IPS-11a (cell line): ENCODE data around the gene GRAP.
"Not testable (repeated sequence)": the region's sequence is repeated elsewhere in the genome, so short reads cannot be mapped to it uniquely, and the experiment has no call there.

ENCODE experiments used
- H3K4me3 ChIP-seq: one replicate; pipeline ENCODE4 v1.5.1; 2013; ENCODE audit warnings: low read depth, low read length, control low read depth

GRAP gene

DNA sequence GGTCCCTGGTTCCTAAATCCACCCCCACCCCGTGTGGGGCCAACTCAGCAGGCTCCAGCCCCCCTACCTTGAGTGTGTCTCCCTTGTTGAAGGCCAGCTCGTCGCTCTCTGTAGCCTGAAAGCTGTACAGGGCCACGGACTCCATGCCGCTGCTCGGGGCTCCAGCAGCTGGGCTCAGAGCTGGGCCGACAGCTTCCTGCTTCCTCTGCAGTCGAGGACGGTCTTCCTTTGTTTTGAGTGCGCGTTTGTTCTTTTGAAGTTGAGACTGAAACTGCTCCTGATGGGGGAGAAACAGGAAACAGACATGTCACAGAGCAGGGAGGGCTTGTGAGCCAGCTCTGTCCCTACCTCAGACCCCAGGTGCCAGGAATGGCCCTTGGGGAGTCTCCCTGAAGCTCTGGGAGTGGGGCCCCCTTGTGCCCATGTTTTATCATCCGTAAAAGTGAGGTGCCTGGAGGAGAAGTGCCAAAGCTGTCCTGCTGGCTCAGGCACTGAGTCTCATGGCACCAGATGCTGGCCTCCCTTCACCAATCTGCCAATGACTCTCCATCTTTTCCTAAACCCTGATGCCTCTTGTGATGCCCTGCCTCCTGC lies at the start of gene GRAP:
GRAP (minus strand) TSS at position 176 of the 594 bp plus-strand sequence; CDS start at position 145, 31 bp downstream.
- not testable (repeated sequence) for H3K4me3 ChIP-seq

DNA sequence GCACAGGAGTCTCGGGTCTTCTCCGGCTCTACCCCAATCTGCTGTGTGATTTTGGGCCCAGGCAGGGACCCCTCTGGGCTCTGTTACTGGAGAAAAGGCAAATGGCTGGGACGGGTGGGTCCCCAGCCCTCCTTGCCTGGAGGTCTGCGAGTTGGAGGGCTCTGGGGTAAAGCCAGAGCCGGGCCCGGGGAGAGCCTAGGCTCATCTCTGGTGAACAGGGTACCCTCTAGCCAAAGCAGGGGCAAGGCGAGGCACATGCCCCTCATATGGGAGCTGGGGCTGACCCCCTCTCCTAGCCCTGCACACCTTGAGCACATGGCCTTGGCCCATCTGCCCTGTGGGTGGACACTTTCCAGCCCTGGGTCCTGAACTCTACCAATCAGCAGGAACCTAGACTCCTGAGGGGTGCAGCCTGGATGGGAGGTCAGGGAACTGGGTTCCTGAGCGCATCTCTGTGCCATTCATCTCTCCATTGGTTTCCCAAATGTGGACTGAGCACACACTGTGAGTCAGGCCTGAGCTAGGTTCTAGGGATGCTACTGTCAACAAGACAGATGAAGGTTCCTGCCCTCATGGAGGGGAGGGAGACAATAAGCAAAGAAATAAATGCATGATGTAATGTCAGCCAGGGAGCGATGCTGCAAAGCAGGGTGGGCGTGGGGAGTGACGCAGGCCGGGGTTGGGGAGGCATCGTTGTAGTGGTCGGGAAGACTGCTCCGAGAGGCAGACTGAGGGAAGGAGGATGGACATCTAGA lies 47.1 kb upstream of the GRAP start:
- H3K4me3 ChIP-seq: not testable (repeated sequence)

DNA sequence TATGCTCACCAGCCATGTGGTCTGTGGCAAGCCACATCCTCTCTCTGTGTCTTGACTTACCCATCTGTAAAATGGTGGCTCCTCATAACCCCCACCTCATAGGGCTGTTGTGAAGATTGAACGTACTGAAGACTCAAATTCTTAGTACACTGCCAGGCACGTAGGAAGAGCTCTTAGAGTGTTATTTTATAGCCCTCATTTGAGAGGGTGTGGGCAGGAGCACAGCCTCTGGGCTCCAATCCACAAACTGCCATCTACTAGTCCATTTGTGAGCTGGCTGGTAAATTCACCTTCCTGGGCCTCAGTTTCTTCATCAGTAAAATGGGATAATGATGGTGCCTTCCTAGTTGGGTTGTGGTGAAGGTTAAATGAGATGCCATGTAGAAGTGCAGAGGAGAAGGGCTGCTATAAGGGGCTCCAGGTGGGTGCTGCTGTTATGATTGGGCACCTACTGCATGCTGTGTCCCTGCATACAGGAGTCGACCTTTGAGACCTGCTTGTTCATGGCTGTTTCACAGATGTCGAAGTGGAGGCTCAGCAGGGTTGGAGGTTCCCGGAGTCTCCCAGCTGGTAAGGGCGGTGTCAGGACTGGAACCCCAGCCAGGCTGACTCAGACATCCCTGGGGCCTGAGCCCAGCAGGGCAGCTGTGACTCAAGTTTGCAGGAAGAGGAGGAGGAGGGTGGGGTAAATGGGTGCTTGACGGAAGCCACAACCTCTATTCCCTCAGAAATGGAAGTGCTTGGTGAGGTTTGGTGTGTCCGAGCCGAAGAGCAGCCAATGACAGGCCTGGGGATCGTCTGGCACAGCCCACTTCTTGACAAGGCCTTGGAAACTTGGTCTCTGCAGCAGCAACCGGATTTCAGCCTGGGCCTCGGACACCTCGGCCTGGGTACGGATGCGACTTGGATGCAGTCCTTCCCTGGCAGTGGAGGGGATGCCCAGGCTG lies 46.3 kb upstream of the GRAP start:
- not testable (repeated sequence) for H3K4me3 ChIP-seq

DNA sequence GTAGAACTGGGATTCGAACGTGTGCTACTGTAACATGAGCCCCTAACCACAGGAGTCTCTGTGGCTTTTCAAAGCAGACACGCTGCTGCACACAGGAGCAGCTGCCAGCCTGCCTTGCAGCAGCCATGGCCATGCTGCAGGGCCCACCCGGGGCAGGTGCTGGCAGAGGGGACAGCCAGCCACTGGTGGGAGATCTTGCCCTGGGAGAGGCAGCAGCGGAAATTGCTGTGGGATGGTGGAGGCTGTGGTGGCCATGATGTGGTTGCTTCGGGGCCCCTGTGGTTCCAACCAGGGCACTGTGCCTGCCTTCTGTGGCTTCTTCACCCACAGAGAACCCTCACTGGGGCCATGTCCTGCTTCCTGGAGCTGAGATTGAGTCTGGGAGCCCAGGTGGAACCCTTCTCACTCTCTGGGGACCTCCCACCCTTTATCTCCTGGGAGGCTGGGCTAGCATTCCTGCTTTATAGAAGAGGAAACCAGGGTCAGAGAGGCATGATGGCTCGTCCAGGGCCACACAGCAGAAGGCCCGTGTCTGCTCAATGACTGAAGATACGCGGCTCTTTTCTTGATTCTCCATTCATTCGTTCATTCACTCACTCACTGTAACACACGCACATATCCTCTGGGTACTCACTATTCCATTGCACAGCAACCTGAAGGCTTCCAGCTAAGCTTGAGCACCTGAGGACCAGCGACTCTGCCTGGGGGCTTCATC lies 43.5 kb upstream of the GRAP start:
- not testable (repeated sequence) for H3K4me3 ChIP-seq

DNA sequence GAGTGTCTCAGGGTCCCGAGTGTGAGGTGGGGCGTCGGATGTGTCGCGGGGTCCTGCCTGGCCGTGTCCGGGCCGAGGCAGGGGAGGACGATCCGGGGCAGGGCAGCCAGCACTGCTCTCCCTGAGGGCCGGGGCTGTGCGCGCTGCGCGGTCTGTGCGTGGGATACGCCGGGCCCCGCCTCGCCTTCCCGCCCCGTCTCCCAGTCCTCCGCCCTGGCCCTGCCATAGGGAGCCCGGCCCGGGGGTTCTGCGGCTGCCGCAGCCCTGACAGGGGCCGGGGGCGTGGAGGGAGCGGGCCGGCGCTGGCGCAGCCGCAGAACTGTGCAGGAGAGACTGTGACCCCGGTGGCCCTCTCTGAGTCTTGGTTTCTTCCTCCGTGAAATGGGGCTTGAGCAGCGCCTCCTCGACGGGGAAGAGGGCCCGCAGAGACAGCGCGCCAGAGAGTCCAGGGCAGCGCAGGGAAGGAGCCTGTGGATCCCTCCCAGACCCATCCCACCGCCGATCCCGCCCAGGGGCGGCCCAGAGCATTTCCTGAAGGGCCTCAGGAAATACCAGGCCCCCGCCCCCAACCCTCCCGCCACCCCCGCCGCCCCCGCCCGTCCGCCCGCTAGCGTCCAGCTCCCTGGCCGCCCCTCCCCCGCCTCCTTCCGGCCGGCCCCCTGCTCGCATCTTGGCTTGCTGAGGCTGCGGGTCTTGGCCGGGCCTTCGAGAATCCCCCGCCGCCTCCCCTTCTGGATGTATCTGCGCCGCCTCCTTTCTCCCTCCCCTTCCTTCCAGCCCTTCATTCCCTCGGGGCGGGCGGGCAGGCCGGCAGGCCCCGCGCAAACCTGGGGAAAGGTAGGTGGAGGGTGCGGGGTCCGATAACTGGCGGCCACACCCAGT lies 42.3 kb upstream of the GRAP start:
- not testable (repeated sequence) for H3K4me3 ChIP-seq

DNA sequence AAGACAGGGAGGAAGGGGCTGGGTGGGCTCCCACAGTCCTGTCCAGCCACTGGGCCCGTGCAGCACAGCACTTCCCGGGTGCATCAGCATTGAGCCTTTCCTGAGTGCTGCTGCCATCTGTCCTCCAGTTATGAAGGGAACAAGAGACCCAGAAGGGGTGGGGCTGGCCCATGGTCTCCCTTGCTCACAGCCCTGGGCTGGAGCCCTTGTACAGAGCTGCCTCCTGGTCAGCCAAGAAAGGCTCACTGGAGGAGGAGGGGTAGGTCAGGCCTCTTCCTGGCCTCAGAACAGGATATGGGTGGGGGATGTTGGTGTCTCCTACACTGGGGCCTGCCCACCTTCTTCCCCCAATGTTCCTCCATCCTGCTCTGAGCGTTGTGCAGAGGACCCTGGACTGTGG lies 30.6 kb upstream of the GRAP start:
- not testable (repeated sequence) for H3K4me3 ChIP-seq

DNA sequence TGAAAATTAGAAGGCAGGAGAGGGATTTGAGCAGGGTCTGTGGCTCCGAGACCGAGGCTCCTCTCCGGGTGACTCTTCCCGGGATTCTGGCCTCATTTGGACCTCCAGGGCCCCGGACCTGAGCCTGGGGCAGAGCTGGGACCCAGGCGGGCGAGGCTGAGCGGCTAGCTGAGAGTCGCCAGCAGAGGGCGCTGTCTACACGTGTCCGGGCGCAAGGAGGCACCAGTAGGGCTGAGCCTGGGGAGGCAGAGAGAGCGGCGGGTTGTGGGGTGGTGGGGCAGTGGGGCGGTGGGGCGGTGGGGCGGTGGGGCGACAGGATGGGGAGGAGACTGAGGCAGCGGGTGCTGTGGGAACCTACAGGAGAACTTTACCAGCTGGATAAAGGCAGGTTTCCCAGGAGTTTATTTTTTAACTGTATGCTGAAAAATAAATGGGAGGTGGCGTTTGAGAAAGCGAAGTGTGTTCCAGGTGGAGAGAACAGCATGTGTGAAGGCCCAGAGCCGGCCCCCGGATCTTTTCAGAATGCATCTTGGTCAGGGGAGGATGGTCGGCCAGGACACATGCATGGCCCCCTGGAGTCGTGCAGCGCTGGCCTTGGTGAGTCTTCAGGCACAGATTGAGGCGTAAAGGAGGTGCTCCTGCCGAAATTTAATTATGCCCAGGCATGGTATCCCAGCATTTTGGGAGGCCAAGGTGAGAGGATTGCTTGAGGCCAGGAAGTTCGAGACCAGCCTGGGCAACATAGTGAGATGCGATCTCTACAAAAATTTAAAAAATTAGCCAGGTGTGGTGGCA lies 29.8 kb upstream of the GRAP start:
- H3K4me3 ChIP-seq: not testable (repeated sequence)

DNA sequence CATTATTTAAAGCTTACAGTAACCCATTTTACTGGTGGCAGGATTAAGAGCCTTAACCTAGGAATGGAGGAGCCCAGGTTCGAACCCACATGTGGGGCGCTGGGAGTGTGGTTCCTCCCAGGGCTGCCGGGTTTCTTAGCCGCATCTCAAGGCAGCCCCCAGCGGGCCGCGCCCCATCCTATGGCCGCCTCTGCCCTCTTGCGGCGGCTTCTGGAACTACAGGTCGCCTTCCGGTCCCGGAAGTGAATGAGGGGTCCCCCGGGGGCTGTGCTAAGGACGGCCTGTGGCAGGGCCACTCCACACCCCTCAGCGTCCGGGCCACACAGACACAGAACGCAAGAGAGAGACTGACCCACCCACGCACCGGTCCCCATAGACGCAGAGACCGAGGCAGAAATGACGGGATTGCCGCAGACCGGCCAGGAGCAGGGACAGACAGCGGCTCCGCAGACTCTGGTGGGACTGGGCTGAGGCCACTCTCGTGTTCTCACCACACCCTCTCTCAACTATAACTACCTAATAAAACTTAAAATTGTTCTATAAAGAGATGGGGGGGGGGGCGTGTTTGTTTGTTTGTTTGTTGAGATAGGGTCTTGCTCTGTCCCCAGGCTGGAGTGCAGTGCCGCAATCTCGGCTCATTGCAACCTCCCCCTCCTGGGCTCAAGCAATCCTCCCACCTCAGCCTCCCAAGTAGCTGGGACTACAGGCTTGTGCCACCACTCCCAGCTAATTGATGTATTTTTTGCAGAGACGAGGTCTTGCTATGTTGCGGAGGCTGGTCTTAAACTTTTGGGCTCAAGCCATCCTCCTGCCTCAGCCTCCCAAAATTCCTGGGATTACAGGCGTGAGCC lies 23.8 kb upstream of the GRAP start:
- not testable (repeated sequence) for H3K4me3 ChIP-seq

DNA sequence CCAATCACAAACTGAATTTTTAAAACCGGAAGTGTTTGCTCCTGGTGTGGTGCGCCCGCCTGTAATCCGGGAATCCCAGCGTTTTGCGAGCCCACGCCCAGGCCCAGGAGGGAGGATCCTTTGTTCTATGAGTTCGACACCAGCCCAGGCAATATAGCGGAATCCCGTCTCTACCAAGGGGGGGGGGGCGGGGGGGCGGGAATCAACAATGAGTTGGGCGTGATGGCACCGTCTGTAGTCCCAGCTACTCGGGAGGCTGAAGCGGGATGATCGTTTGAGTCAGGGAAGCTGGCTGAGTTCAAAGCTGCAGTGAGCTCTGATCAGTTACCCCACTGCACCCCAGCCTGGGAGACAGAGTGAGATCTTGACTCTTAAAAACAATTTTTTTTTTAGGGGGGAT lies 17.6 kb upstream of the GRAP start:
- H3K4me3 ChIP-seq: not testable (repeated sequence)

DNA sequence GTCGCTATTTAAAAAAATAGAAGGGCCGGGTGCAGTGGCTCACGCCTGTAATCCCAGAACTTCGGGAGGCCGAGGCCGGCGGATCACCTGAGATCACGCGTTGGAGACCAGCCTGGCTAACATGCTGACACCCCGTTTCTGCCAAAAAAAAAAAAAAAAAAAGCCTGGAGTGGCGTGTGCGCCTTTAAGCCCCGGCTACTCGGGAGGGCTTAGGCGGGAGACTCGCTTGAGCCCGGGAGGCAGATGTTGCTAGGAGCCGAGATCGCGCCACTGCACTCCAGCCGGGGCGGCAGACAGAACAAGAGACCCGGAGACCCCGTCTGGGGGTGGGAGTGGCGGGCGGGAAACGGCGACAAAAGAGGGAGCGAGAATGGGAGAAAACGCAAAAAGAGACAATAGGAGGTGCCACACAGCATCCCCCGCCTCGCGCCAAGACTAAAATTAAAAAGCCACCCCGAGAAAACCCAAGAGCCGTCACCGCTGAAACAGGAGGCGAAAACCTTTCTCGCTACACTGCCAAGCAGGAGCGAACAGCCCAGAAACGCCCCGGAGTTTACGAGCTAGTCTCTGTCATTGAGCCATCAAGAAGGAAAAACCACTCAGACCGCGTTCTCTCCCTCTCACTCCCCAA lies 16.7 kb upstream of the GRAP start:
- H3K4me3 ChIP-seq: not testable (repeated sequence)

DNA sequence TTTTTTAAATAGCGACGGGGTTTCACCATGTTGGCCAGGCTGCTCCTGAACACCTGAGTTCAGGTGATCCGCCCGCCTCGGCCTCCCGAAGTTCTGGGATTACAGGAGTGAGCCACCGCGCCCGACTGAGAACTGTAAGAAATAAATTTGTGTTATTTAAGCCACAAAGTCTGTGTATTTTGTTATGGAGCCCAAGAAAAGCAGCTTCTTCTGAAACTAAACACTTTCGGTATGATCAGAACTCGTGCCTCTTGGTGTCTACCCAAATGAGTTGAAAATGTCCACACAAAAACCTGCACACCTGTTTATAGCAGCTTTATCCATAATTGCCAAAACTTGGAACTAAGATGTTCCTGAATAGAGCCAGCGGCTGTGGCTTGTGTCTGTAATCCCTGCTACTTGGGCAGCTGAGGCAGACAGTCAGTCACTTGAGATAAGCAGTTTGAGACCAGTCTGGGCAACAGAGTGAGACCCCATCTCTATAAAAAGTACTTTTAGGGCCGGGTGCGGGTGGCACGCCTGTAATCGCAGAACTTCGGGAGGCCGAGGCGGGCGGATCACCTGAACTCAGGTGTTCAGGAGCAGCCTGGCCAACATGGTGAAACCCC lies 16.1 kb upstream of the GRAP start:
- H3K4me3 ChIP-seq: not testable (repeated sequence)

DNA sequence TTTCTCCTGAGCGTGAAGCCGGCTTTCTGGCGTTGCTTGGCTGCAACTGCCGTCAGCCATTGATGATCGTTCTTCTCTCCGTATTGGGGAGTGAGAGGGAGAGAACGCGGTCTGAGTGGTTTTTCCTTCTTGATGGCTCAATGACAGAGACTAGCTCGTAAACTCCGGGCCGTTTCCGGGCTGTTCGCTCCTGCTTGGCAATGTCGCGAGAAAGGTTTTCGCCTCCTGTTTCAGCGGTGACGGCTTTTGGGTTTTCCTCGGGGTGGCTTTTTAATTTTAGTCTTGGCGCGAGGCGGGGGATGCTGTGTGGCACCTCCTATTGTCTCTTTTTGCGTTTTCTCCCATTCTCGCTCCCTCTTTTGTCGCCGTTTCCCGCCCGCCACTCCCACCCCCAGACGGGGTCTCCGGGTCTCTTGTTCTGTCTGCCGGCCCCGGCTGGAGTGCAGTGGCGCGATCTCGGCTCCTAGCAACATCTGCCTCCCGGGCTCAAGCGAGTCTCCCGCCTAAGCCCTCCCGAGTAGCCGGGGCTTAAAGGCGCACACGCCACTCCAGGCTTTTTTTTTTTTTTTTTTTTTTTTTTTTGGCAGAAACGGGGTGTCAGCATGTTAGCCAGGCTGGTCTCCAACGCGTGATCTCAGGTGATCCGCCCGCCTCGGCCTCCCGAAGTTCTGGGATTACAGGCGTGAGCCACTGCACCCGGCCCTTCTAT lies 15.4 kb upstream of the GRAP start:
- H3K4me3 ChIP-seq: not testable (repeated sequence)

DNA sequence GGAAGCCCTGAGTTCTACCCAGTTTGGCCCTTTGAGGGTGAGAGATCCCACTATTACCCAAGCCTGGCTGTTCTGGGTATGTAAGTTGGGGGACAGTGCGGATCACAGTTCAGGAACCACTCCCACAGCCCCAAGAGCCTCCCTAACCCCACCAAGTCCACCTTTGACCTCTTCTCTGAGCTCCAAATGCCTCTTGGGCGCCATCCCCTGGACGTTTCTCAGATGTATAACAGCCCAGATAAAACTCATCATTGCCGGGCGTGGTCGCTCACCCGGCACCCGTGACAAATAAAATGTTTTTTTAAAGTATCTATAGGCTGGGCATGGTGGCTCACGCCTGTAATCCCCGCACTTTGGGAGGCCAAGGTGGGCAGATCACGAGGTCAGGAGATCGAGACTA lies 8.7 kb upstream of the GRAP start:
- H3K4me3 ChIP-seq: not testable (repeated sequence)

DNA sequence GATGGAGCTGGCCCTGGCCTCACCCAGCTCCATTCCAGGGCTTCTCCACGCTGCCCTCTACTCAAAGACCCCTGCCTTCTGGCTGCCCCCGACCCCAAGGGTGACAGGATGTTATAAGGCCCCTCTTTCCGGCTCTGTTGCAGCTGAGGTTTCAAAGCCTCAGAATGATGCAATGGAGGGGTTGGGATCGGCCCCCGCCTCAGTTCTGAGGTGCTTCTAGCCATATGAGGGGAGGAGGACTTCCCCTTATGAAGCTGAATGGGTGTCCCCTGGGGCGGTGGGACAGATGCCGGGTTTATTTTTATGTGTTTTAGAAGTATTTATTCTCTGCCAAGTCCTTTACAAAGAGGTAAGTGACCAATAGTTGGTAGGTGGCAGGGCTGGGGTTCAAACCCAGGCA lies 2.1 kb upstream of the GRAP start:
- H3K4me3 ChIP-seq: not testable (repeated sequence)

DNA sequence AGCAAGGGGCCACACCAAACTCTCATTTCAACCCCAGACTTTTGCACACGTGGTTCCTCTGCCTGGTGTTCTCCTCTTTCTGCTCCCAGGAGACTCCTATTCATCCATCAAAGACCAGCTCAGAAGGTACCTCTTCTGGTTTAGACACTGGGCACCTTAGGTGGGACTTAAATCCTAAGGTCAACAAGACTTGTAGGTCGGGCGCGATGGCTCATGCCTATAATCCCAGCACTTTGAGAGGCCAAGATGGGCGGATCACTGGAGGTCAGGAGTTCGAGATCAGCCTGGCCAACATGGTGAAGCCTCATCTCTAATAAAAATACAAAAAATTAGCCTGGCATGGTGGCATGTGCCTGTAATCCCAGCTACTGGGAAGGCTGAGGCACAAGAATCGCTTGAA lies 753 bp upstream of the GRAP start:
- H3K4me3 ChIP-seq: not testable (repeated sequence)

DNA sequence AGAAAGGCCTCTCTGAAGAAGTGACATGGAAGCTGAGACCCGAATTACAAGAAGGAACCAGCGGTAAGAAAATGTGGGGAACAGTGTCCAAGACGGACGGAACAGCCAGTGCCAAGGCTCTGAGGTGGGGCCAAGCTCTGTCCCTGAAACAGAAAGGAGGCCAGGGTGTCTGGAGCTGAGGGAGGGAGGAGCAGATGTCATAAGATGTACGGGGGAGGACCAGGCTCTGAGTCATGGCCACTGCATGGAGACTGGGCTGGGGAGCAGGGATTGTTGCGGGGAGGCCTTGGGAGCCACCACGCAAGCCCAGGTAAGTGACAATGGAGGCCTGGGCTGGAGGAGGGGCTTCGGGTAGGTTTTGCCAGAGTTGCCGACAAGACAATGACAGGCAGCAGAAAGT lies 2.1 kb downstream of the GRAP start:
- not testable (repeated sequence) for H3K4me3 ChIP-seq

DNA sequence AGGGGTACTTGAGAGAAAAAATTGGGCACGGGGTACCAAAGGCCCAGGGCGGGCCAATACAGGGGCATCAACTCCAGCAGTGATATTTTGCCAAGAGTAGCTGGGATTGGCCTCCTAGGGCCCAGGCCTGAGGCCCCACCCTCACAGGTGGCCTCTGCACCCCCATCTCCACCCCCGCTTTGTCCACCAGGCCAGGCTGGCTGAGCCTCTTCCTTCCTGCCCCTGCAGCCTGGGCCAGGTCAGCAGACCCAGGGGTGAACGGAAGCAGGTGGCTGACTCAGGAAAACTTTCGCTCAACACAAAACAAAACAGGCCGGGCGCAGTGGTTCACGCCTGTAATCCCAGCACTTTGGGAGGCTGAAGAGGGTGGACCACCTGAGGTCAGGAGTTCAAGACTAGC lies 3.7 kb downstream of the GRAP start:
- H3K4me3 ChIP-seq: not testable (repeated sequence)
